Effector CD8-positive, alpha-beta T cell (primary cell): ENCODE measurements around the gene DPP4.
"Not testable (repeated sequence)": the region's sequence is repeated elsewhere in the genome, so short reads cannot be mapped to it uniquely, and the experiment has no call there.

ENCODE experiments used
- DNase-seq: peaks from one replicate; lab custom pipeline; 2025; lab: John Stamatoyannopoulos, UW

Gene DPP4

GRCh38 chr2:161988589-161988988 is 85.4 kb downstream of the DPP4 start:
- no peak for DNase-seq

GRCh38 chr2:161987311-161987710 is 86.7 kb downstream of the DPP4 start:
- no peak for DNase-seq

DNA sequence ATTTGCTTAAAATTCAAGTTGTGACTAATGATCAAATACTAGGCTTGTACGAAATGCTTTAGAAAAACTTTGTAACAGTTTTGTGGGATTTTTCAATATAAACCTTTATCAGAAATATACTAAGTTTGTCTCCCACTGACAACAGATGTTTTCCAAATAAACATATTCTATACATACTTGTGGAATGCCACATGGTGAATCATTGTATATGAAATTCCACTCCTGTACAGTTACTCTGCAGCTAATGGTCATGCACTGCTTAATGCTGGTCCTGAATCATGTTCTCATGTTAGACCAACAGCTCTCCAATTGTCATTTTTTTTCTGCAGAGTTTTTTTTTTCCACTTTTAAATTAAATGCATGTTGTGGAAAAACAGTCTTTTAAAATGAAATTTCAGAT is 90.1 kb downstream of the DPP4 start:
- DNase-seq, result no peak

DNA sequence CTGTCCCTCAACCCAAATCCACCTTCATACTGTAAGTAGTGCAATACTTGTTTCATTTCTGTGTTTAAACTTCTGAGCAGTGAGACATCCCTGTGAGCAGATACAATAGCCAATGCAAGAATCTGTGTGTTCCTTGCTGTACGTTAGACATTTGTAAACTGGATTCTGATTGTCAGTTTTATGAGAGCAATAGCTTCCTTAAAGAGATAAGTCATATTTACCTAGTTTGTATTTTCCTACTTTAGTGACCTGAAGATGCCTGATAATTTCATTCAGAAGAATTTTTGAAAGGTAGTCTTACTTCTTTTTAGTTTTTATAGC is 90.7 kb downstream of the DPP4 start:
- no peak for DNase-seq

GRCh38 chr2:161982548-161983330 is 91.3 kb downstream of the DPP4 start:
- no peak for DNase-seq

GRCh38 chr2:161981679-161982250 is 92.2 kb downstream of the DPP4 start:
- DNase-seq, result no peak

DNA sequence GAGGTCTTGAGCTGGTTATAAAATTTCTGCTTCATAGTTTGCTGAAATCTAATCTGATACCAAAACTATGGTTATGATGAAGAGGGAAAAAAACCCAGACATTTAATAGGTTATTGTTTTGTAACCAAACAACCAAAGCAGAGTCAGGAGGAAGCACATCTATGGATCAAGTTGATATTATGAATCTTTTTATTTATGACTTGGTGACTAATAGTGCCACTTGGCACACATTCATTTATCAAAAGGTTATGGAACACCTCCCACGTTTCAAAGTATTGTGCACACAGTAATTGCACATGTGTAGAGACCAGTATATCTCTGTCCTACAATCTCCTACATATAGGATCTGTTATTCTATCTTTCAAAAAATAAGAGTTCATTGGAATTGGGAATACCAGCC is 93.0 kb downstream of the DPP4 start:
- DNase-seq, result no peak

DNA sequence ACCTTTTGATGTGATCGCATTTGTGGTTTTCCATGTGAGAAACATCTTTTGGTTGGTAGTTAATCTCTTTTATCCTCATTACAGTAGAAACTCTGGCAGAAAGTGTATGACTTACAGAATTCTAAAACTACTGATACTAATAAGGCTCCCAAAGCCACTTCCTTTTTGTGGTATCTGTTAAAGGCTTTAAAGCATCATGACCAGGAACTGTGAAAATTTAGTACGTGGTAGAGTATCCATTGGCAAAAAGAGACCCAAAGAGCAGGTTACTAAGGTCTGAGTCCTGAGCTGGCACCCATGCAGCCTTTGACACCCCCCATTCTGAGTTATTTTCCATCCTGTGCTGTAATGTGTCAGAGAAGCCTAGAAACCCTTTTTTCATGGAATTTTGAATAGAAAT is 94.5 kb downstream of the DPP4 start:
- no peak for DNase-seq

DNA sequence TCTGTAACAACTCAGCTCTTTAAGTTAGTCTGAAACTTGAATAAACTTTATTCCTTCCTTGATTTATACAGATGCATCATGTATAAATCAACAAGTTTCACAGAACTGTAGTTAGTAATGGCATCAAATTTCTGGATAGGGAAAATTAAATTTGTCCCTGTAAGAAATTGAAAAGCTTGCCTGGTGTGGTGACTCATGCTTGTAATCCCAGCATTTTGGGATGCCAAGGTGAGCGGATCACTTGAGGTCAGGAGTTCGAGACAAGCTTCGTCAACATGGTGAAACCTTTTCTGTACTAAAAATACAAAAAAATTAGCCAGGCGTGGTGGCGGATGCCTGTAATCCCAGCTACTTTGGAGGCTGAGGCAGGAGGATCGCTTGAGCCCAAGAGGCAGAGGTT is 96.1 kb downstream of the DPP4 start:
- not testable (repeated sequence) for DNase-seq

DNA sequence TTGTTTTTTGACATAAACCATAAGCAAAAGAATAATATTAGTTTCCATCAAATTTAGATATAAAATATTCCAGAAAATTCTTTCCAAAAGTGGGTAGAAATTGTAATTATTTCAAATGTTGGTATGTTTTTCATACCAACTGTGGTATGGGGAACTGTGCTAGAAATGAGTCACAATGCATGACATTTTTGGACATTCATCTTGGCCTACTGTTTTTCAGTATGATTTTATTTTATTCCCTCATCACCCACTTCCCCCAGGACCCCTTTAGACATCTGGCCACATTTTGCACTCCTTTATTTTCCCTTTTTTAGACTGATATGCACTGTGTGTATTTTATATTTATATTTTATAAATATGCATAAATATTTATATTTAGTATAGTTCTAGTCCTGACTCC is 97.1 kb downstream of the DPP4 start:
- no peak for DNase-seq

GRCh38 chr2:161976295-161976694 is 97.7 kb downstream of the DPP4 start:
- DNase-seq, result no peak

- DNase-seq, result no peak
Measured at GRCh38 chr2:161975813-161976160, 98.2 kb downstream of the DPP4 start.

- no peak for DNase-seq
Measured at GRCh38 chr2:161975062-161975812, 98.8 kb downstream of the DPP4 start.

DNA sequence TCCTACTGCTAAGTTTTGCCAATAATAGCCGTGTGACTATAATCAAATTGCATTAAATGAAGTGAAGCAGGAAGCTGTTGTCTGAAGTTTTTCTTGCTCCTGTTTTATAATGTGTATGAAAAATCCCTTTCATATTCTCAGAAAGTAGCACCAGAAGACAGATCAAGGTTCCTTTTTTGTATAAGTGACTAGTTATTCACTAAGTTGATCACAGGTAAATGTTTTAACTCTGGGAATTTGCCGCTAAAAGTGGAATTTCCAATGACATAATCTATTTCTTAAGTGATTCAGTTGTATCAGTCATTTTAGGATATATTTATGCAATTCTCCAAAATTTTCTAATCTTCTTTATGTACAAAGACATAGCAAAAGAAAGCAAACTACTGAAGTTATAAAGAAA is 99.6 kb downstream of the DPP4 start:
- DNase-seq, result no peak

DNA sequence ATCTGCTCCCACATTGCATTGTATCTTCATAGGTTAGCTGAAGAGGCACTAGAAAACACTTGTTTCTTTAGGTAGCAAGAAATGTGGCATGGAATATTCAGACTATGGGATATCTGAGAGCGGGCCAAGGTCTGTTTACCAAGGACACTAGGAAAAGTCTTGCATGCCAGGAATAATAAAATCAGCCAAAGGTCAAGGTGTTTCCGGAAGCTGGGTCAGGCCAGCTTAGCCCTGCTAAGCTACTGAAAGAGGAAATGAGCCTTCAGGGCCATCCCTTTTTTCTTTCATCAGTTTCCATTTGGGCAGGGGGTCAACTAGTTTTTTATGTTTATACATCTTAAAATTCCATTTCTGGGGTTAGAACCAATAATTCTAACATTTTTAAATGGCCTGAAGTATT is 101.1 kb downstream of the DPP4 start:
- no peak for DNase-seq

DNA sequence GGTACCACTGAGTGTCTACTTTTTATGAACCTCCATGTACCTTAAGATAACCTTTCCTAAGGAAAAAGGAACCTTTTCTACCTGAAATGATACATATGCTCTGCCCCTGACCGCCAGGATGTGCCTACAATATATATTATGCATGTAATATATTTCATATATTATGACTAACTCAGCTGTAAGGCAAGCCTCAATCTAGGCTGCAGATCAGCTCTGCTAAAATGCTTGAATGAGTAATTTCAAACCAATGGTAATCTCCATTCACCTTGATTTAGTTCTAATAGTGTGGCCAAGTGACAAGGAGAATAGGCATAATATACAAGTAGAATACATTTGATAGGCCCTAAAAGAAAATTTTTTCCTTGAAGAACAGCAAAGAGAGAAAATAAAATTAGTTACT is 101.8 kb downstream of the DPP4 start:
- no peak for DNase-seq

GRCh38 chr2:161971551-161971950 is 102.5 kb downstream of the DPP4 start:
- no peak for DNase-seq

DNA sequence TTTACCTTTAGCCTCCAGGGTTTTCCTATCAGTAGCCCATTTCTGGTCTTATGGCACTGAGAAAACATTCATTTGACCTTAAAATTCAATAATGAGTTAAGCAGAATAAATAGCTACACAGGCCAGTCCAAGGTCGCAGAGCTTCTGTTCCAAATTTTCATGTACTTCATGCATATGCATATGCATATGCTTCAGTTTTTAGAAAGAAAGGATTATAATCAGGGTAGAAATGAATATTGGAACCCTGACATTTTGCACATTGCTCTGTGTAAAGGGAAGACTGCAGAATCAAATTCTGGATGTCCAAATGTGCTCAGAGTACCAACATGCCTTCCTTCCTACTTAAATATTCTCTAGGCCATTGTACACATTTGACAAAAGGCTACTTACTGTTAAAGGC is 104.9 kb downstream of the DPP4 start:
- DNase-seq, result no peak

DNA sequence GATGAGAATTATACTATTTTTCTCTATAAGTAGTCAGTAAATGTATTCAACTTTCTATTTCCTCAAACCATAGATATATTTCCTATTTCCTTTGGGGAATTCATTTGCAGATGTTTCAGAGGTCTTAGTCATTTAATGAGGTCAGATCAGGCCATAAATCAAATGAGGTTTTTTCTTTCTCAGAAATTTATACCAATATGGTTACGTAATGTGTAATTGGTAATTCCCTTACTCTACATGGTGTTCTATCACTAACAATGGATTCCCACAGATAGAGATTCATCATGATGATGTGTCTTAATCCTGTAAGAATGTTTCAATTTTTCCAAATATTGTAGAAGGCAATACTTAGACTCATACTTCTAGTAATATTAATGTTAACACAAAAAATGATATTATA is 108.0 kb downstream of the DPP4 start:
- no peak for DNase-seq

GRCh38 chr2:161964160-161964559 is 109.9 kb downstream of the DPP4 start:
- no peak for DNase-seq

GRCh38 chr2:161962160-161962559 is 111.9 kb downstream of the DPP4 start:
- no peak for DNase-seq

GRCh38 chr2:161961061-161961460 is 113.0 kb downstream of the DPP4 start:
- DNase-seq, result no peak

GRCh38 chr2:161956738-161957137 is 117.3 kb downstream of the DPP4 start:
- DNase-seq, result no peak
